Measurements from ENCODE around the gene L1CAM. TPM values are rescaled to one million over a fixed set of nuclear protein-coding genes. Genes with fewer than 3 reads are reported as not detected.

The L1CAM gene
- total RNA-seq, 6 experiments from 2014 or later = 0.33 to 0.64 (median 0.47) TPM; not detected in 2

GRCh38 chrX:153877571-153878261 lies 8.3 kb downstream of the L1CAM start:
- DNase-seq (no peak), ATAC-seq (no peak)
- Histone ChIP-seq H3K4me3 (no peak overlapping the region), H3K9me3 (no peaks in the 10 kb centered on the region), H3K4me1 (no peaks in the 10 kb centered on the region), H3K27ac (no peak overlapping the region), H3K27me3 (peaks cover 0 to 4% of the 10 kb centered on the region in 2 donors), H3K36me3 (no peaks in the 10 kb centered on the region)
- intact Hi-C loops (cut with DNase I) = no loop called here
- WGBS (ENCODE audit: insufficient coverage, low coverage, low lambda C conversion rate, missing lambda C conversion rate) = 28% methylated on average over 2 of the region's 8 CpGs
- TF ChIP-seq POLR2A (IDR thresholded peaks at IDR 0.05) (no peak), CTCF (IDR thresholded peaks at IDR 0.05) (no peak)

DNA sequence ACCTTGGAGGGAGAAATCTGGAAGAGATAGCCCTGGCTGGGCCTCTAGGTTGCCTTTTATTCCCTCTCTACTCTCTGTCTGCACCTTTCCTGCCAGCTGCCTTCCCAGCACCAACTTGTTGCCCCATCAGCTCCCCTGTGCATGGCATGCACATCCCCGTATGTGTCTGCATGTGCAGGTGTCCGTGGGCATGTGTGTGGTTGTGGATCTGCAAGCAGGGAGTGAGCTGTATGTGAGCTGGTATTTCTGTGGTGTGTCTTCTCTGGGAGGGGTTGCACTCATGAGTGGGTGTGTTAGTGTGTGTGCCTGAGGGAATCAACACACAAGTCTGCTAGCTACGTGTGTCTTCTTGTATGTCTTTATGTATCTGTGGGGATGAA lies 9.9 kb downstream of the L1CAM start:
- H3K9me3 ChIP-seq = no peaks in the 10 kb centered on the region
- TF ChIP-seq POLR2A (IDR thresholded peaks at IDR 0.05) (no peak), CTCF (IDR thresholded peaks at IDR 0.05) (no peak)
- intact Hi-C loops (cut with DNase I) = no loop called here
- DNase-seq (no peak), ATAC-seq (no peak)
- H3K27ac ChIP-seq = no peak overlapping the region
- WGBS (ENCODE audit: insufficient coverage, low coverage, low lambda C conversion rate, missing lambda C conversion rate) = 41% methylated on average over 3 of the region's 3 CpGs
- peaks cover 0 to 4% of the 10 kb centered on the region in 2 donors for H3K27me3 ChIP-seq
- no peaks in the 10 kb centered on the region for H3K4me1 ChIP-seq
- H3K4me3 ChIP-seq = no peak overlapping the region
- no peaks in the 10 kb centered on the region for H3K36me3 ChIP-seq

DNA sequence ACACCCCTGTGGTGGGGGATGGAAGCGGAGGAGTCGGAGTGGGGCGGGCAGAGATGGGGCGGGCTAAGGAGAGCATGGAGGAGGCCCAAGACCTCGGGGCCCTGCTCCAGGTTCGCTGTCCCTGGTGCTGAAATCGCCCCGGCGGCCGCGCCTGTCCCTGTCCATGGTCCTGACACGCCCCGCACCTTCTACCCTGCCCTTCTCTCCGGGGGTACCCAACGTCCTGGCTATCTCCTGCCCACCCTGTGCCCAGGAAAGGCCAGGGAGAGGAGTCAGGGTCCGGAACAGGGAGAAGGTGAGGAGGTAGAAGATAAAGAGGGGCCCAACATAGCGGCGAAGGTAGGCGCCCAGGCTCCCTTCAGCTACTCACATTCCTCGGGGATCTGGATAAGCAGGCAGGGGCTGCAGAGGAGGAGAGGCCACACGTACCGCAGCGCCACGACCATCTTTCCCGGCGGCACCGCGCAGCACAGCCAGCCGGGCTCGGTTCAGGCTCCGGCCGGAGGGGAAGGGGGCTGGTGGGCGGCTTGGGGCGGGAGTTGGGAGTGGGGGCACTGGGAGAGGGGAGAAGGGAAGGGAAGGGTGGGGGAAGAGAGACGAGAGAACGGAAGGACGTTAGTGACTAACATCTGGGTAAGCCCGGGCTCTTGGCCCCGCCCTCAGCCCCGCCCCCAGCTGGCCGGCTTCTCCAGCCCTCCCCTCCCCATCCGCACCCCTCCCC lies 10.4 kb downstream of the L1CAM start:
- peak in 1 of 3 donors; percentile 48 for DNase-seq
- Histone ChIP-seq H3K27ac (no peak overlapping the region), H3K36me3 (no peaks in the 10 kb centered on the region), H3K4me3 (no peak overlapping the region), H3K4me1 (no peaks in the 10 kb centered on the region), H3K27me3 (peaks cover 0 to 4% of the 10 kb centered on the region in 2 donors), H3K9me3 (no peaks in the 10 kb centered on the region)
- intact Hi-C loops (cut with DNase I) = no loop called here
- WGBS (ENCODE audit: insufficient coverage, low coverage, low lambda C conversion rate, missing lambda C conversion rate) = 10% methylated on average over 22 of the region's 42 CpGs
- TF ChIP-seq POLR2A (IDR thresholded peaks at IDR 0.05) (no peak), CTCF (IDR thresholded peaks at IDR 0.05) (no peak)
- ATAC-seq = peak; percentile 58 to 83 (median 71)

DNA sequence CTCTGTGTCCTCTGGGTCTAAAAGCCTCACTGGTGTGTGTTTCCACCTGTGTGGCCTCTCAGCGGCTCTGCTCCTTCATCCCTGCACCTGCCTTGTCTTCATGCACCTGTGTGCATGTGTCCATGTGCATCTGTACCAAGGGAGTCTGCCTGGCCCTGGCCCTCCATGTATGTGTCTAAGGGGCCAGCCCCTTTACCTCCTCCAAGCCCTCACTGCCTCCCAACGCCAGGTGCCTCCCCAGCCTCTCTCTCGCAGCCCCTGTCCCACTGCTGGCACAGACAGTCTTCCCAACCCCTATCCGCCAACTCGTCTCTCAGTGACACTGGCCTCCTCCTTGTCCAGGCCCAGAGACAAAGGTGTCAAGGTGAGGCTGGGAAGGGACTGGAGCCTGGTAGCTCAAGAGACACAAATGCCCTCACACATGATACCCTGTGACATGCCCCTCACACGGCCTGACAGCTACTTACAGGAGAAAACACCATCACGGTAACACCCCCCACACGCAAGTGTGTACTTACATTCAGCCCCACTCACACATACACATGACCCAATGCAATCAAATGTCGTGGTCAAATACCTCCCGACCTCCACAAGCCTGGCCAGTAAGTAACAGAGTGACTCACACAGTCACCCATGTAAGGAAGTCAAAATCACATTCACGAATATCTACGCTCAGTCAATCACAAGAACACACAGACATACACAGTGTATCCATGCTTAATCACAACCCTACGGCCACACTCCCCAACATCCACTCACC lies 11.4 kb downstream of the L1CAM start:
- DNase-seq = no peak
- Histone ChIP-seq H3K27me3 (peaks cover 0 to 4% of the 10 kb centered on the region in 2 donors), H3K9me3 (no peaks in the 10 kb centered on the region), H3K4me1 (no peaks in the 10 kb centered on the region), H3K4me3 (no peak overlapping the region), H3K36me3 (no peaks in the 10 kb centered on the region), H3K27ac (no peak overlapping the region)
- WGBS (ENCODE audit: insufficient coverage, low coverage, low lambda C conversion rate, missing lambda C conversion rate) = 57% methylated on average over 9 of the region's 13 CpGs
- TF ChIP-seq CTCF (IDR thresholded peaks at IDR 0.05) = no peak
- no peak for TF ChIP-seq POLR2A (IDR thresholded peaks at IDR 0.05)
- intact Hi-C loops (cut with DNase I) = no loop called here
- ATAC-seq = no peak
